SKM-1 treated with dmso at 0.1 percent for 144 hours (cell line): ENCODE measurements around the gene BBX.

ENCODE experiments used
- DNase-seq: peaks from one replicate; lab custom pipeline; 2025; ENCODE audit not compliant: unreplicated experiment; lab: John Stamatoyannopoulos, UW

The BBX gene

GRCh38 chr3:107650788-107651187 is 128.0 kb downstream of the BBX start:
- DNase-seq: no peak

GRCh38 chr3:107651782-107652181 is 129.0 kb downstream of the BBX start:
- DNase-seq: no peak

DNA sequence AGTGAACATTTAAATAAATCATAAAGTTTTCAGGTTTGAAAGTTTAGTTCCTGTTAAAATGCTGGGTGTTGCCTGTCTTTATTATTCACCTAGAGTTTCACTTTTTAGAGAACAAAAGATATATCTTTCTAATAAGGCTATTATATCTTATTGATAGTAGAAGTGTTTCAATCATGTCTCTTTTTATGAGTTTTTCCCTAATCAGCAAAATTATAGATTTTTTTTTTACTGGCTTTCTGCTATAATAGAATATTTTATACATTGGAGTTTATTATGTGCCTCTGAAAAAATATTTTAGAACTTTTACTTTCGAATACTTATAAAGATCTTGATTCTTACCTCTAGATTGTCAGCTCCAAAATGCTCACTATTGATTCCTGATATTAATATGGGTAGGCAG is 131.5 kb downstream of the BBX start:
- no peak for DNase-seq

- no peak for DNase-seq
Observed at GRCh38 chr3:107657971-107658370, 135.2 kb downstream of the BBX start.

DNA sequence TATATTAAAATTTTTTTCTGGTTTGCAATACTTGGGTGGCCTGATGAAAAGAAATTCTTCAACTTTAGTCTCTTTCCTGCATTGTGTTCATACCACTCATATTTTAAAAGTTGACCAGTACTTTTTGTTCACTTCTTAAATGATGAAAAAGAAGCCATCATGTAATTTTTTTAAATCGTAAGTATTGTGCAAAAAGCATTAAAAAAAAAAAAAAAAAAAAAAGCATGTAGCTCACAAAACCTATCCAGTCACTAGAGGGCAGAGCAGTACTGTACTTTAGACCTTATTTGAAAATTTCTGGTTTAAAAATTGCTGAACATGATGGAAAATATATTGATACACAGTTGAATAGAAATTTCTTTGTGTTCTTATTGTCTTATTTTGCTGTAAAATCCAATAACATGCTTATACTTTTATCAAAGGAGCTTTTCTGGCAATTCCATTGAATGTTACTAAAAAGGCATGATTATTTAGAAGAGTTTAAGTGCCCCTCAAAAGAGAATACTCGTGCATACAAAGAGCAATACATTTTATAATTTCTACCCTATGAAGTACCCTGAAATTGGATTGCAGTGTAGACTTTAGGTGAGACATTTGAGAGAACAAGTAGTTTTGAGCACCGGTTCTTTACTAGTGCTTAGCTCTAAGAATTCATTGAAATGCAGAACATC is 137.7 kb downstream of the BBX start:
- DNase-seq: no peak

DNA sequence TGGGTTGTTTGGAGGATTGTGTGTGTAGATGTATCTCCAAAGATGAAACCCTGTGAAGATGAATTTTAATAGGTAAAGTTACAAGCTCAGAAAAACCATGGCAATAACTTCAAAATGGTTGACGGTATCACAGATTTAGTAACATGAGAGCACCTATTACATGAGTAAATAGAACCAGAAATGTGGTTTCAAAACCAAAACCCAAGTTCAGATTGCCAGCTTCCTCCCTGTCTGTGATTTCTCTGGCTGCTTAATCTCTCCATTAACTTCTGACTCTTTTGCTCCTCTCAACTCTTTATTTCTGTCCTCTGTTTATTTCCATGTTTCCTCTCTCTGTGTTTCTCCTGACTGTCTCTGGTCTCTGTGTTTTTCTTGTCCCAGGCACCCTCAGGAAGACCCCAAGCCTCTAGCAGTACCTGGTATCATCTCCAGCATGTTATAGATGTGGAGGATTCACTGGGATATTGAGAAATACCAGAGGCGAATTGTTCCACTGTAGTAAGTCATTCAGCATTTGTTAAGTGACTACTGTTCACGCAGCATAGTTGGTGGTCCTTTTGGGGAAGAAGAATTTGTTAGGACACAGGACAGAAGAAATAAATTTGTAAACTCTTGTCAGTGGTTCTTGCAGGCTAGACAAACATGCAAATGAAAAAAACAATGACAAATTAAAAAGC is 138.8 kb downstream of the BBX start:
- no peak for DNase-seq

GRCh38 chr3:107662124-107662507 is 139.4 kb downstream of the BBX start:
- DNase-seq: no peak

GRCh38 chr3:107662586-107662985 is 139.8 kb downstream of the BBX start:
- DNase-seq: no peak

- no peak for DNase-seq
Observed at GRCh38 chr3:107663266-107663665, 140.5 kb downstream of the BBX start.

GRCh38 chr3:107664614-107665013 is 141.9 kb downstream of the BBX start:
- DNase-seq: no peak

DNA sequence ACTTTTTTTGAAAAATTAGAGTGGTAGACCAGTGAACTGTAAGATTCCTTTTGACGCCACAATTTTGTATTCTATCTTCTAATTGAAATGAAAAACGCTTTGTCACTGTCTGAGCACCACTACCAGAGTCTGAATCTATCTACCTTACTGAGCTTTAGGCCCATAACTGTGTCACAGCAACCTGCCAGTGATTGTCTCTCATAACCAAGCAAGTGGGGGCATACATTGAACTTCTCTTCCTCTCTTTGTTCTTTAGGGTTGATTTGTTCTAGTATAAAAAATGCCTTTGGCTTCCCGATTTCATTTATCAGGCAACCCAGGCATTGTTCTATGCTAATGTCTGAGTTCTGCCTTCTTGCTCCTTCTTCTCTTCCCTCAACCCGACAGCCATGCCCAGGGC is 142.6 kb downstream of the BBX start:
- no peak for DNase-seq

DNA sequence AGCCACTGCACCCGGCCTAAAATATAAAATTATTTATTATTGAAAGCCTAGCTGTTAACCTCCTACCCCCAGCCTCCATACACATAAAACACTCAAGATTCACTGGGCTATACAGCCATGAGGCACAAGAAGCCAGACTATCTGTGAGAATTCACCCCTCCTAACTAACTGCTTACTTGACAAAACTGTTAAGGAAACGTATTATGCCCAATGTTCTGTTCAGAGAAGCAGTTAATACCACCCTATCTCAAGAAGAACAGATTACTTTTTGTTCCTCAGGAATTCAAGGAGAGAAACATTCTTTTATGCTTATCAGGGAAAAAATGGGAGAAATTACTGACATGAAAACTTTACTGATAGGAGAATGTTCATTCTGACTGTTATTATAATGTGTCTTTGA is 144.1 kb downstream of the BBX start:
- no peak for DNase-seq

DNA sequence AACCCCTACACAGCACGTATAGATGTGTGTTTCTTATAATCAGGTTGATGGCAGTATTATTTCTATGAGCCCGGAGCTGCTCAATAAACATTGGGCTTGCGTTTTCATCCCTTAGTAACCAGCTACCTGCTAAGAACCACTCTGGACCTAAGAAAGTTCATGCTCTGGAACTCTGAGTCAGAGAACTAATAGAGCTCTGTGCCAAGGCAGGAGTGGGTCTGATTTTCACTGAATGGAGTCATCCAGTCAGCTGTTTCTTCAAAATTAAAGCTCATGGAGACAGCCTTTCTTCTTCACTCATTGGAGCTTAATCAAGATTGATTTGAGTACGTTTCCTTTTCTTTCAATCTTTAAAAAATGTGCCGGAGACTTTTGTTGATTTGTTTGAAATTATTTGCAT is 145.7 kb downstream of the BBX start:
- no peak for DNase-seq

- no peak for DNase-seq
Observed at GRCh38 chr3:107668963-107669362, 146.2 kb downstream of the BBX start.

GRCh38 chr3:107669669-107670068 is 146.9 kb downstream of the BBX start:
- no peak for DNase-seq

DNA sequence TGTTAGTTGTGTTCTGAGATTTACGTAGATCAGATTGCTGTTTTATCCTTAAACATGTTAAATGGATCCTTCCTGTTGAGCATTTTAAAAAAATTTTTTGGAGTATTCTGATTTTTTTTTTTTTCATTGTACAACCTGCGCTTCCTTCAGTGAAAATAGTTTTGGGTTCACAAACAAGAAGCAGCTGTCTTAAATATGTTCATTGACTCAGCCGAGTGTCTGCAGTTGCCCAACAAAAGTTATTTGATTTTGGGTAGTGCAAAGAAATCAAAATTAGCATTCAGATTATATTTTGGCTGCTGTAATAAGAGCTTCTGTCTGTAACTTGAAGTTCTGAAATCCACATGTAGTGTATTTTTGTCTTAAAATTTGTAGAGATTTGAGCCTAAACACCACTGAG is 148.2 kb downstream of the BBX start:
- no peak for DNase-seq

DNA sequence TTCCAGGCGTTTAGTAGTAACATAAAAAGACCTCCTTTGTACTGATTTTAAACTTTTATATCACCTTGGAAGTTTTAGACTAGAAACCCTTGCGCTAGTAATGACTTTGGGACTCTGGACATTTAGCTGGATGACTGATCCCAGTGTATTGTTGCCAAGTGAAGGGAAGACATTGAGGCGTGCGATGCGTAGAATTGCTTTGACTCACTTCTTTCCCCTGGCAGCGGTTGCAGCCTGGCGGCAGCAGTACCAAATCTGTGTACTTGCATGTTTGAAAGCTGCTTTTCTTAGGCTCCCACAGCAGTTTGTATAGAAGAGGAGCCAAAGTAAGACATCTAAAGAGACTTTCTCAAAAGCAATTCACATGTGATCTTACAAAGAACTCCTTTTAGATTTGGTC is 151.6 kb downstream of the BBX start:
- DNase-seq: no peak

DNA sequence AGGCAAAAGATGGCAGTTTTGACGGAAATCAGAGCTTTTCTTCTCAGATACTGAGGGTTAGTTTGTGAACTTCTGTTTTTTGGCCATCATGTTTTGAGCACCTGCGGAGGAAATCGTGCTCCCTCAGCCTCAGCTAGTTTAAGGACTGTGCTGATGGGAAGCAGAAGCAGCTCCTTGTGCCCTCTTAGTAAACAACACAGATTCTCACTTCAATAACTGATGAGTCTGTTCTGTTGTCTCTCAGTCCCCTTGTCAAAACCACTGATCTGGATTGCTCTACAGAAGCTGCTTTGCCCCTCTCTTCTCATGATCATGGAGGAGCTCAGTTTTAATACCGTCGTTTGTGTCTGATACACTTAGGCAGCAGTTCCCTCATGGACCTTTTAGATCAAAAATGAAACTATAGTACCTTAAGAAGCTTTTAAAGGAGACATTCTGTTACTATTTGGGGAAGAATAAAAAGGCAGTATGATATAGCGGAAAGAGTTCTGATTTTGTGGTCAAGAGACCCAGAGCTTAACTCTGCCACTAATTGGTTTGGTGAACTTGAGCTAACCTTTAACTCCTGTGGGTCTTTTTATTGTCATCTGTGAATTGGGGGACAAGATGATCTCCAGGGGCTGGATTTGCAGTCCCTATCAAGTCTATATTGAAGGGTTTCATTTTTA is 152.6 kb downstream of the BBX start:
- DNase-seq: no peak

DNA sequence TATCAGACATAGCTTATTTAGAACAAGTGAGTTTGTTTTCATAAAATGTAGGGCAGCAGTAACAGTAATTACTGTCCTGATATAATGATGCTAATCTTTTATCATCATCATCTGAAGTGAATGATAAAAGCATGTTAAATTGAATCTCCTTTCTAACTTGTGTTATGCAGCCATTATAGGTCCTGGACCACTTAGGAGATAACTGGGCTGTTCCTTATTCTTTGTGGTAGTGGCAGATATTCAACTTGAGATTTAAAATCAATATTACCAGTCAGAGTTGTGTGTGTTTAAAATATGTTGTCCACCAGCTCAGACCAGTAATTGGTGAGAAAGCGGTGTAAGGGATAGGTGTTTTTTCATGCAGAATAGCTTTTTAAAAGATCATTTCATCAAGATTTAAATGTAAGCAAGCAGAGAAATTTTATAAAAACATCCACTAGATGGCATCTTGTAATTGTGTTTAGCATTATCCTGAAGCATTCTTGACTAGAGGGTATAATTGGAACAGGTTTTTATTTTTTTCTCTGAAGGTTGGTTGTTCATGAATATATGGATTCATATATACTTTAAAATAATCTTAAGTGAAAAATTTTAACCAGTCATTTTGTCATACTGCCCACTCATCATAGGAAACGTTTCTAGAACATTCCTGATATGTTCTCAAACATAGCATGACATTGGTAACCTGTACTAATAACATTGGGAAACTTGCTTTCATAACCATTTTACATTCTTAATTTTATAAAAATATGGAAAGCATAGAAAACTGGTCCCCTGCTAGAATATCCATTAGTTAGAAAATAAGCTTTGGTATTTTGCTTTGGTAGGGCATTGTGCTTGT is 153.9 kb downstream of the BBX start:
- peak; percentile 21 for DNase-seq

- DNase-seq: no peak
Observed at GRCh38 chr3:107679921-107680320, 157.2 kb downstream of the BBX start.

DNA sequence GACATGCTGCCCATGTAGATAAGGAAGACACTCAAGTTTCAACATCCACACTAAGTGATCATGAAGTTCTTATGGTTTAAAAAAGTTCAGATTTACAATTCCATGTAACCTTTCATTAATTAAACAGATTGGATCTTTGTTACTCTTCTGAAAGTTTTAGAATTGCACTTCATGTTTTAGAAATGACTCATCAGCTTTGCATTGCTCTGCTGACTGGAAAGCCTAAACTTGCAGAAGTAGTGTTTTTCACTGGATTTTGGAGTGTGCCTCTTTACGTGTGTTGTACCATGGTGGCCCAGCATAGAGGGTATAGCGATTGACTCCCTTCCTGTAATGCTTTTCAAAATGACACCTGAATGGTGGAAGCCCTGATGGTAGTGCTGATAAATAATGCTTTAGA is 157.9 kb downstream of the BBX start:
- DNase-seq: no peak

GRCh38 chr3:107681396-107681795 is 158.6 kb downstream of the BBX start:
- no peak for DNase-seq
